A673 (cell line): ENCODE results near the gene DCX. TPM values are rescaled to one million over a fixed set of nuclear protein-coding genes. Genes with fewer than 3 reads are reported as not detected.

Source experiments
- BruUV-seq: library from RNA; stranded (reverse); fragments of 400-500 nt; replicated peaks from 2 replicates; lab custom pipeline; 2021; lab: Mats Ljungman, UMichigan
- CTCF ChIA-PET: fragments of 300-600 bp; sonication (Branson Sonifier 250); formaldehyde crosslinking; loops from one replicate; lab custom pipeline; 2022; ENCODE audit warnings: antibody characterized with exemption; lab: Charles Lee
- POLR2A ChIA-PET: fragments of 300-600 bp; sonication (Branson Sonifier 250); formaldehyde crosslinking; loops from one replicate; lab custom pipeline; 2022; ENCODE audit warnings: antibody characterized with exemption; ENCODE audit not compliant: low non-redundant PET; lab: Charles Lee
- DNase-seq: peaks from one replicate; pipeline ENCODE4 v3.0.0-alpha.2; 2015; ENCODE audit warnings: low spot score
- H3K27ac ChIP-seq: fragments of 200-600 bp; sonication (generic); 2 replicates; pipeline ENCODE4 v1.5.1; 2016; ENCODE audit warnings: mixed run types, low read depth, mild to moderate bottlenecking, mixed read lengths, antibody characterized with exemption, low read length; ENCODE audit not compliant: poor library complexity, severe bottlenecking
- H3K27me3 ChIP-seq: fragments of 200-600 bp; sonication (generic); replicated peaks from 2 replicates; pipeline ENCODE4 v1.6.1; 2017; ENCODE audit warnings: mixed run types, low read depth, mild to moderate bottlenecking, mixed read lengths, antibody characterized with exemption, low read length; ENCODE audit not compliant: insufficient read depth, poor library complexity
- H3K36me3 ChIP-seq: fragments of 200-600 bp; sonication (generic); 2 replicates; pipeline ENCODE4 v1.6.1; 2016; ENCODE audit warnings: mixed run types, mild to moderate bottlenecking, mixed read lengths, antibody characterized with exemption, low read length; ENCODE audit not compliant: insufficient read depth, poor library complexity, severe bottlenecking
- H3K4me1 ChIP-seq: fragments of 200-600 bp; sonication (generic); 2 replicates; pipeline ENCODE4 v1.6.1; 2017; ENCODE audit warnings: mixed run types, mild to moderate bottlenecking, mixed read lengths, antibody characterized with exemption, low read length; ENCODE audit not compliant: insufficient read depth, poor library complexity, severe bottlenecking
- H3K4me3 ChIP-seq: fragments of 200-600 bp; sonication (generic); 2 replicates; pipeline ENCODE4 v1.5.1; 2016; ENCODE audit warnings: low read depth, mixed run types, mild to moderate bottlenecking, mixed read lengths, low read length; ENCODE audit not compliant: poor library complexity, severe bottlenecking
- H3K9me3 ChIP-seq: fragments of 200-600 bp; sonication (generic); 2 replicates; pipeline ENCODE4 v1.6.1; 2016; ENCODE audit warnings: mixed run types, low read depth, mild to moderate bottlenecking, mixed read lengths, antibody characterized with exemption, low read length; ENCODE audit not compliant: poor library complexity, severe bottlenecking
- EZH2 ChIP-seq: fragments of 200-600 bp; sonication (generic); IDR thresholded peaks from 2 replicates; pipeline ENCODE4 v1.6.1; 2017; ENCODE audit warnings: borderline replicate concordance, low read depth, mild to moderate bottlenecking, mixed read lengths, antibody characterized with exemption, low read length; ENCODE audit not compliant: poor library complexity, severe bottlenecking
- intact Hi-C: fragments of 100-400 bp; cut with micrococcal nuclease; formaldehyde crosslinking; loops from one replicate; pipeline ENCODE4 v1.10.0; 2022; ENCODE audit not compliant: unreplicated experiment
- total RNA-seq: library from RNA; stranded (reverse); gene quantifications from 2 replicates; pipeline ENCODE4 v1.2.3, GENCODE V29; 2021
- TF ChIP-seq, protein P1 (sequence below): fragments of 300-800, 200-600 bp; sonication (generic); conservative IDR thresholded peaks from 2 replicates; pipeline ENCODE4 v1.5.1; 2017; ENCODE audit warnings: low read depth, mild to moderate bottlenecking, antibody characterized with exemption, low read length, moderate library complexity, mixed read lengths

DCX gene
- total RNA-seq, 1 experiment from 2014 or later: not detected

DNA sequence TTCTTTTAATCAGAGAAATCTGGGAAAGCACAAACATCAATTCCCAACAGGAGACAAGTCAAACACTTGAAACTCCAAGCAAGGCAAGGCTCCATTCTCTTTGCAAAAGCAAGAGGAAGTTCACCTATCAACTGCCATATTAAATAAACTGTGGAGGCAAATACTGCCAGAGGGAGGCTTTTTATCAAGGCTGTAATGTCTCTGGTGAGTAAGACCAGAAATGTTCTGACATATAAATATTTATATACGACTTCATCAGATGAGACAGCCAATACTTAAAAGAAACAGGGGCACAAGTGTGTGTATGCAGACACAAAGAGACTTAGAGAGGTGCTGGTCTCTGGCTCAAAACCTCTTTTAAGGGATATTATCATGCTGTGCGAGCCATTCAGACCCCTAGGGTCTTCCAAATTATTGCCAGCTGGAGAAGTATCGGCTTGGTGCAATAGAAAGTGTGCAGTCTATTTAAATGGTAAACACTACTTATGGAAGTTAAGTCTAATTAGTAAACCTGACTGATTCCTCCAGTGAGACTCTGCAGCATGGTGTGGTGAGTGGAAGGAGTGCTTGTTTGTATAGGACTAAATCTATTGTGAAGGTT is 24.4 kb downstream of the DCX start:
- TF ChIP-seq, protein P1, sequence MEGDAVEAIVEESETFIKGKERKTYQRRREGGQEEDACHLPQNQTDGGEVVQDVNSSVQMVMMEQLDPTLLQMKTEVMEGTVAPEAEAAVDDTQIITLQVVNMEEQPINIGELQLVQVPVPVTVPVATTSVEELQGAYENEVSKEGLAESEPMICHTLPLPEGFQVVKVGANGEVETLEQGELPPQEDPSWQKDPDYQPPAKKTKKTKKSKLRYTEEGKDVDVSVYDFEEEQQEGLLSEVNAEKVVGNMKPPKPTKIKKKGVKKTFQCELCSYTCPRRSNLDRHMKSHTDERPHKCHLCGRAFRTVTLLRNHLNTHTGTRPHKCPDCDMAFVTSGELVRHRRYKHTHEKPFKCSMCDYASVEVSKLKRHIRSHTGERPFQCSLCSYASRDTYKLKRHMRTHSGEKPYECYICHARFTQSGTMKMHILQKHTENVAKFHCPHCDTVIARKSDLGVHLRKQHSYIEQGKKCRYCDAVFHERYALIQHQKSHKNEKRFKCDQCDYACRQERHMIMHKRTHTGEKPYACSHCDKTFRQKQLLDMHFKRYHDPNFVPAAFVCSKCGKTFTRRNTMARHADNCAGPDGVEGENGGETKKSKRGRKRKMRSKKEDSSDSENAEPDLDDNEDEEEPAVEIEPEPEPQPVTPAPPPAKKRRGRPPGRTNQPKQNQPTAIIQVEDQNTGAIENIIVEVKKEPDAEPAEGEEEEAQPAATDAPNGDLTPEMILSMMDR: no peak
- TF ChIP-seq EZH2: no peak
- Histone ChIP-seq H3K27me3 (peaks cover 5% of the 10 kb centered on the region), H3K4me3 (no peak overlapping the region), H3K4me1 (no peaks in the 10 kb centered on the region), H3K9me3 (no peaks in the 10 kb centered on the region), H3K27ac (no peak overlapping the region), H3K36me3 (no peaks in the 10 kb centered on the region)
- ChIA-PET POLR2A (no interaction called here), CTCF (no interaction called here)
- intact Hi-C loops: no loop called here
- no TSS peak for BruUV-seq
- no peak for DNase-seq

DNA sequence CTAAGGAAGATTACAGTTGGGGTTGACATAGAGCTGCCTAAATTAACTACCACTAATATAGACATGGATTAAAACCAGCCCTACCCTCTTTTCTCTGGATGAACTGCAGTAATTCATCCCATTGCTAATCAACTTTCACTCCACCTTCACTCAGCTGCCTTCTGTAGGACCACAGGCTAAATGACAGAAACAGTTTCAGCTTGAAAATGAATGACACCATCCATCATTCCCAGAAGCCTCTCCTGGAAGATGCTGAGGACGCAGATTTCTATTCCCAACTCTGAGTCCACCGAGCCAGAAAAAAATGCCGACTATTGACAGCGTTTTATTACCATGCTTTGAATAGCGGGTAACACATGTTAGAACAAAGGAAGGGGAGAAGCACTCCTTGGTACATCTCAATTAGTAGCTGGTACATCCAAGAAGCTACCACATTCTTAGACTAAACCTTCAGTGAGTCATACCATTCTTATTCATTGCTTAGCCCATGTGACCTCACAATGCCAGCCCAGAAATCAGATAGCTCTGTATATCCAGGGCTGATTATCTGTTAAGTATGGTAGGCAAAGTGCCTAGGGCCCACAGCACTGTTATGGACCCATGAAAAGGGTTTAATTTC is 25.3 kb downstream of the DCX start:
- Histone ChIP-seq H3K27ac (no peak overlapping the region), H3K27me3 (peaks cover 7% of the 10 kb centered on the region), H3K36me3 (no peaks in the 10 kb centered on the region), H3K9me3 (no peaks in the 10 kb centered on the region), H3K4me3 (no peak overlapping the region), H3K4me1 (no peaks in the 10 kb centered on the region)
- intact Hi-C loops: no loop called here
- no TSS peak for BruUV-seq
- DNase-seq: no peak
- POLR2A ChIA-PET: no interaction called here
- TF ChIP-seq, protein P1: no peak
- TF ChIP-seq EZH2: no peak
- CTCF ChIA-PET: no interaction called here

DNA sequence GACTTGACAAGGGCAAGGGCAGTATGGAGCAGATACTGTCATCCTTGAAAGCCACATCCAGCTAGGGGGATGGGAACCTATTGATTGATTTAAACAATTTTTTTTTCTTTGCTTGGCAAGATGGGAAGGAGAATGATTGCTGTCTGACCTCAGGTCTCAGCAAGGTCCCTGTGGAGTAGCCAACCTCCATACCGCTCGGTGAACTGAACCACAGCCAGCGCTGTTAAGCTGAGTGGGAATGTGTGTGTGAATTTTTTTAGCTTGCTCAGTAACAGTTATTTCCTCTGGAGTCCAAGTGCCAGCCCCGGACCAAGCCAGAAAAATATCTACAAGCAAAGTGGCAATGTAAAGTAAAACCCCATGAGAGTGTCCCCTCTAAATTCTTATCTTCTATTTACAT is 25.9 kb downstream of the DCX start:
- ChIA-PET POLR2A (no interaction called here), CTCF (no interaction called here)
- no peak overlapping the region for H3K4me3 ChIP-seq
- no peaks in the 10 kb centered on the region for H3K36me3 ChIP-seq
- no peak for DNase-seq
- intact Hi-C loops: no loop called here
- H3K4me1 ChIP-seq: no peaks in the 10 kb centered on the region
- H3K27me3 ChIP-seq: peaks cover 7% of the 10 kb centered on the region
- no peak for TF ChIP-seq EZH2
- TF ChIP-seq, protein P1: no peak
- no peak overlapping the region for H3K27ac ChIP-seq
- BruUV-seq: no TSS peak
- no peaks in the 10 kb centered on the region for H3K9me3 ChIP-seq
